ENCODE results near the gene SLC8B1. TPM values are rescaled to one million over a fixed set of nuclear protein-coding genes. Genes with fewer than 3 reads are reported as not detected.

SLC8B1 gene
- total RNA-seq, 6 experiments from 2014 or later = 12.6 to 32.7 (median 21.5) TPM

DNA sequence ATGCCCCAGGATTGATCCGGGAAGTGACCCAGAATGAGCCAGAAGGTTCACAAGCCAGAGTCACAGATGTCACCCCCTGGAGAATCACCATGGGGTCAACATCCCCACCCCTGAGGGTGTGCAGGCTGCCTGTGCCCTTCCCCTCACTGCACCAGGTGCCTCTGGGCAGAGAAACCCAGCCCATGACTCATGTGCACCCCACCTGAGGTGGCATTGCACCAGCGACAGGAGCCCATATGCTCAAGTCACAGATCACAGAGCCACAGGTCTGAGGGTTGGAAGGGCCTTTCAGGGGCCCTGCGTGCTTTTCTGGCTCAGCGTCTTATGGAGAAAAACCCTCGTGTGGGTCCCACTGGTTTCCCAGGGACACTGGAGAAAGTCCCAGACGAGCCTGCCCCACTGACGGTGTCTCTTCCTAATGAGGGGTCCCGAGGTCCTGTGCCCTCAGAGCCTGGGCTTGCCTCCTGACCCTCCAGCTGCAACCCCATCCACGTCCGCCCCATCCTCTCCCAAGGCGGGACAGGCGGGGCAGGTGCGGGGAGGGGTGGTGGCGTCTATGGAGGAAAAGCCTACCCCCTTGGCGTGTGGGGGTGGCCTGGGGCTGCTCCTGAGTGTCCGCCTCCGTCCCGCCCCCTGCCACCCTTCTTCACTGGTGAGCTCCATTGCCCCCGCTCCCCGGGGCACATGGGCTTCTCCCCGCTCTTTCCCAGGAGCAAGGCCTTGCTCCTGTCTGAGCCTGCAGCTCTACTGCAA lies 47.6 kb downstream of the SLC8B1 start:
- no peaks in the 10 kb centered on the region for H3K4me1 ChIP-seq
- no peaks in the 10 kb centered on the region for H3K27me3 ChIP-seq
- ATAC-seq (no peak), DNase-seq (no peak)
- no peak for TF ChIP-seq POLR2A (IDR thresholded peaks at IDR 0.05)
- TF ChIP-seq, protein P1, sequence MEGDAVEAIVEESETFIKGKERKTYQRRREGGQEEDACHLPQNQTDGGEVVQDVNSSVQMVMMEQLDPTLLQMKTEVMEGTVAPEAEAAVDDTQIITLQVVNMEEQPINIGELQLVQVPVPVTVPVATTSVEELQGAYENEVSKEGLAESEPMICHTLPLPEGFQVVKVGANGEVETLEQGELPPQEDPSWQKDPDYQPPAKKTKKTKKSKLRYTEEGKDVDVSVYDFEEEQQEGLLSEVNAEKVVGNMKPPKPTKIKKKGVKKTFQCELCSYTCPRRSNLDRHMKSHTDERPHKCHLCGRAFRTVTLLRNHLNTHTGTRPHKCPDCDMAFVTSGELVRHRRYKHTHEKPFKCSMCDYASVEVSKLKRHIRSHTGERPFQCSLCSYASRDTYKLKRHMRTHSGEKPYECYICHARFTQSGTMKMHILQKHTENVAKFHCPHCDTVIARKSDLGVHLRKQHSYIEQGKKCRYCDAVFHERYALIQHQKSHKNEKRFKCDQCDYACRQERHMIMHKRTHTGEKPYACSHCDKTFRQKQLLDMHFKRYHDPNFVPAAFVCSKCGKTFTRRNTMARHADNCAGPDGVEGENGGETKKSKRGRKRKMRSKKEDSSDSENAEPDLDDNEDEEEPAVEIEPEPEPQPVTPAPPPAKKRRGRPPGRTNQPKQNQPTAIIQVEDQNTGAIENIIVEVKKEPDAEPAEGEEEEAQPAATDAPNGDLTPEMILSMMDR (IDR thresholded peaks at IDR 0.05) = no peak
- no peak overlapping the region for H3K27ac ChIP-seq
- no peaks in the 10 kb centered on the region for H3K9me3 ChIP-seq
- H3K4me3 ChIP-seq = no peak overlapping the region
- 80% methylated on average over 1 of the region's 21 CpGs for WGBS (ENCODE audit: insufficient coverage, low coverage, low lambda C conversion rate, missing lambda C conversion rate)
- intact Hi-C loops (cut with DNase I) = no loop called here
- H3K36me3 ChIP-seq = peaks cover 0 to 87% (median 21%) of the 10 kb centered on the region in 4 donors

DNA sequence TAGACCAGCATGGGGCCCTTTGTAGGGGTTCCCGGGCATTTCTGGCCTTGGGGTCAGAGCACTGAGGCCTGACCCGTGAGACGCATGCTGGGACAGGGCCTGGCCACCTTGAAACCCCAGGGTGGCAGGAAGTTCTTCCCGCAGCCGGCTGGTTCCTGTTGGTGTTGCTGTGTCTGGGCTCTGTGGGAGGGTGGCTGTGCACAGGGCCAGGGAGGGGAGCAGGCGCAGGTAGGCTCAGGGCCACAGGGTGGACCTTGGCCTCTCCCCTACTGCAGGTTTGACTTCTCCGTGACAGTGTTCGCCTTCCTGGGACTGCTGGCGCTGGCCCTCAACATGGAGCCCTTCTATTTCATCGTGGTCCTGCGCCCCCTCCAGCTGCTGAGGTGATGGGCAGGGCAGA lies 48.2 kb downstream of the SLC8B1 start:
- H3K27ac ChIP-seq = no peak overlapping the region
- intact Hi-C loops (cut with DNase I) = no loop called here

DNA sequence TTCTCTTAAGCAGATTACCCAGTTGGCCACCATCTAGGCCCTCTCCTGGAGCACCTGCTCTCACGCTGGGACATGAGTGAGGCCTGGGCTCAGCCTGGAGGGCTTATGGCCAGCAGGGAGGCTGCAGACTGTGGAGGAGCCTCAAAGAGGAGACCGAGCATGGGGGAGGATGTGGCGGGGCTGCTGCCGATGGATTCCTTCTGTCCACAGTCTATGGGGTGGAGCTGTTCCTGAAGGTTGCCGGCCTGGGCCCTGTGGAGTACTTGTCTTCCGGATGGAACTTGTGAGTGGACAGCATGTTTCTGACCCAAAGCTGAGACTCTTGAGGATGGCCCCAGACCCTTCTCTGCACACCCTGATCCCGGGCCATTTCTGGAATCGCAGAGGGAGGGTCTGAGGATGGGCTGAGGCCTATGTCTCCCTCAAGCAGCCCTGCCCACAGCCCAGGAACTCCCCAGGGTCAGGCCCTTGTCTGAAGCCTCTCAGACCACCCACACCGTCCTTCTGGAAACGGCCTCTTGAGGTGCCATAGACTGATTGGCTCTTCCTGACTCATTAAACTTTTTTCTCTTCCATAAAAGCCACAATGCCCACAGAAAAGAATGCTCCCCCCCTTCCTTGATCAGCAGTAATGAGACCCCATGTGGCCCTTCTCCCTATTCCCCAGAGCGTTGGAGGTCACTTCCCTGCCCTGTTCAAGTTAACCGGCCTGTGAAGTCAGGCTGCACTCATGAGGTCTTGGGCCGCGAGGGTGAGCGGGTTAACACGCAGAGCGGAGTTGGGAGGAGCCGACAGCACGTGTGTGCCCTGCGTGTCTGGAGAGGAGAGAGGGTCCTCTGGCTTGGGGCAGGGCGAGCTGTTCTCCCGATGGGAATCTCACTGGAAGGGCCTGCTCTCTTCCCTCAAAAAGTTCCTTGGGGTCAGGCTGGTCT lies 49.0 kb downstream of the SLC8B1 start:
- Histone ChIP-seq H3K4me3 (no peak overlapping the region), H3K9me3 (no peaks in the 10 kb centered on the region), H3K27ac (no peak overlapping the region), H3K27me3 (no peaks in the 10 kb centered on the region), H3K36me3 (peaks cover 0 to 79% (median 21%) of the 10 kb centered on the region in 4 donors), H3K4me1 (no peaks in the 10 kb centered on the region)
- intact Hi-C loops (cut with DNase I) = no loop called here
- TF ChIP-seq, protein P1 (IDR thresholded peaks at IDR 0.05) = no peak
- TF ChIP-seq POLR2A (IDR thresholded peaks at IDR 0.05) = no peak
- ATAC-seq (no peak), DNase-seq (no peak)
- 93% methylated on average over 4 of the region's 22 CpGs for WGBS (ENCODE audit: insufficient coverage, low coverage, low lambda C conversion rate, missing lambda C conversion rate)

More for the DNA sequence above, 48.2 kb downstream of the SLC8B1 start:
- TF ChIP-seq, protein P1 (IDR thresholded peaks at IDR 0.05) = no peak
- no peak for TF ChIP-seq POLR2A (IDR thresholded peaks at IDR 0.05)
- DNase-seq = no peak
- ATAC-seq = no peak
- Histone ChIP-seq H3K4me1 (no peaks in the 10 kb centered on the region), H3K9me3 (no peaks in the 10 kb centered on the region), H3K36me3 (peaks cover 0 to 82% (median 21%) of the 10 kb centered on the region in 4 donors), H3K27me3 (no peaks in the 10 kb centered on the region), H3K4me3 (no peak overlapping the region)
- WGBS (ENCODE audit: insufficient coverage, low coverage, low lambda C conversion rate, missing lambda C conversion rate) = no CpG with 5 or more reads among the region's 11 CpGs

DNA sequence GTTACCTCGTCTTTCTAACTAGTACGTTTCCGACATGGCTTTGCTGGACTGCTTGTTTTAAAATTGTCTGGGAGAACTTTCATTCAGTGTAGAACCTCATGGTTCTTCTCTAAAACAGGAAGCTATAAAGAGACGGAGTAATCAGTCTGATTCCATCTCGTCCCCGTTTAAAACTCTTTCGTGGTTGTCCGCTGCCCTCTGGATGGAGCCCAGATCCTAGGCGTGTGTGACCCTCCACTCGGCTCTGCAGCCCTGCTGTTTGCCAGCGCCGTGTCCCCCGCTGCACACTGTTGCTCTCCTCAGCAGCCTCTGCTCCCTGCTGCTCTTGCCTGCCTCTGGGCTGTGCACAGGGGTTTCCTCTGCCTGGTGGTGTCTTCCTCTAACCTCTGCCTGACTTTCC lies 50.2 kb downstream of the SLC8B1 start:
- intact Hi-C loops (cut with DNase I) = no loop called here
- Histone ChIP-seq H3K4me3 (no peak overlapping the region), H3K36me3 (peaks cover 0 to 77% (median 21%) of the 10 kb centered on the region in 4 donors), H3K4me1 (no peaks in the 10 kb centered on the region), H3K27ac (no peak overlapping the region), H3K27me3 (no peaks in the 10 kb centered on the region), H3K9me3 (no peaks in the 10 kb centered on the region)
- TF ChIP-seq, protein P1 (IDR thresholded peaks at IDR 0.05) = no peak
- no peak for TF ChIP-seq POLR2A (IDR thresholded peaks at IDR 0.05)
- no peak for DNase-seq
- WGBS (ENCODE audit: insufficient coverage, low coverage, low lambda C conversion rate, missing lambda C conversion rate) = 85% methylated on average over 11 of the region's 13 CpGs
- ATAC-seq = no peak

Data from right lobe of liver (tissue), 6 donors.